ENCODE measurements around the gene SH3BP5. TPM values are rescaled to one million over a fixed set of nuclear protein-coding genes. Genes with fewer than 3 reads are reported as not detected.

The SH3BP5 gene
- total RNA-seq, 1 experiment from 2014 or later, result 13.9 TPM

DNA sequence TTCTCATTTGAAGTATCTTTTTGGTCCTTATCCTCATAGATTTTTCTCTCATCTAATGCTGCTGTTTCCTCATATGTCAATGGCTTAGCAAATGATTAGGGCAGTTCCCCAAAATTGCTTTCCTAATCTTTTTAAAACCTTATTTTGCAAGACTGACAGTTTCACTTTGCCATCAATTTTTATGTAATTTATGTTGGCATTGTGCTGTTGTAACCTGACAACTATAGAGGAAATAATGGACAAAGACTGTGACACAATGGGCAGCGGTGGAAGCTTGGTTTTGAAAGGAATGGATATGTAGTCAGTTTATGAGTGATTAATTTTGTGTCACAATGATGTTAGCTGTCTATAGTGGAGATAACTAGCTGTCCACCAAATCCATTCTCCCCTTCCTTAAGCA is 10.6 kb upstream of the SH3BP5 start:
- POLR2A ChIA-PET, result no interaction called here
- no peak overlapping the region for H3K4me2 ChIP-seq (ENCODE audit: low read length)
- H4K20me1 ChIP-seq (ENCODE audit: insufficient read depth), result no peaks in the 10 kb centered on the region
- no peaks in the 10 kb centered on the region for H3K79me2 ChIP-seq (ENCODE audit: insufficient read depth, low read length)
- TF ChIP-seq ZNF274 (IDR thresholded peaks at IDR 0.05; ENCODE audit: low read depth, low read length) (no peak), JUND (IDR thresholded peaks at IDR 0.05) (no peak), ELF1 (IDR thresholded peaks at IDR 0.05; ENCODE audit: borderline replicate concordance, low read depth) (no peak), EGR1 (IDR thresholded peaks at IDR 0.05; ENCODE audit: low read depth) (no peak), FOSL1 (IDR thresholded peaks at IDR 0.05; ENCODE audit: low read depth) (no peak), YY1 (IDR thresholded peaks at IDR 0.05; ENCODE audit: extremely low read depth, insufficient replicate concordance, low read depth, low read length) (no peak), POLR2AphosphoS5 (IDR thresholded peaks at IDR 0.05; ENCODE audit: low read depth, low read length) (no peak), POLR2A (IDR thresholded peaks at IDR 0.05; ENCODE audit: borderline replicate concordance, extremely low read depth, insufficient read depth, insufficient read length) (no peak), TCF7L2 (IDR thresholded peaks at IDR 0.05; ENCODE audit: borderline replicate concordance, extremely low read depth, insufficient read depth, insufficient read length) (no peak), ZFX (IDR thresholded peaks at IDR 0.05) (no peak), RAD21 (IDR thresholded peaks at IDR 0.05; ENCODE audit: low read depth) (no peak), EZH2phosphoT487 (IDR thresholded peaks at IDR 0.05; ENCODE audit: borderline replicate concordance) (no peak), SP1 (IDR thresholded peaks at IDR 0.05; ENCODE audit: low read depth) (no peak), CBX3 (IDR thresholded peaks at IDR 0.05; ENCODE audit: low read depth) (no peak), CEBPB (IDR thresholded peaks at IDR 0.05; ENCODE audit: low read depth) (no peak)
- TF ChIP-seq, protein P1, sequence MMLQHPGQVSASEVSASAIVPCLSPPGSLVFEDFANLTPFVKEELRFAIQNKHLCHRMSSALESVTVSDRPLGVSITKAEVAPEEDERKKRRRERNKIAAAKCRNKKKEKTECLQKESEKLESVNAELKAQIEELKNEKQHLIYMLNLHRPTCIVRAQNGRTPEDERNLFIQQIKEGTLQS (IDR thresholded peaks at IDR 0.05), result no peak
- TF ChIP-seq, protein P2, sequence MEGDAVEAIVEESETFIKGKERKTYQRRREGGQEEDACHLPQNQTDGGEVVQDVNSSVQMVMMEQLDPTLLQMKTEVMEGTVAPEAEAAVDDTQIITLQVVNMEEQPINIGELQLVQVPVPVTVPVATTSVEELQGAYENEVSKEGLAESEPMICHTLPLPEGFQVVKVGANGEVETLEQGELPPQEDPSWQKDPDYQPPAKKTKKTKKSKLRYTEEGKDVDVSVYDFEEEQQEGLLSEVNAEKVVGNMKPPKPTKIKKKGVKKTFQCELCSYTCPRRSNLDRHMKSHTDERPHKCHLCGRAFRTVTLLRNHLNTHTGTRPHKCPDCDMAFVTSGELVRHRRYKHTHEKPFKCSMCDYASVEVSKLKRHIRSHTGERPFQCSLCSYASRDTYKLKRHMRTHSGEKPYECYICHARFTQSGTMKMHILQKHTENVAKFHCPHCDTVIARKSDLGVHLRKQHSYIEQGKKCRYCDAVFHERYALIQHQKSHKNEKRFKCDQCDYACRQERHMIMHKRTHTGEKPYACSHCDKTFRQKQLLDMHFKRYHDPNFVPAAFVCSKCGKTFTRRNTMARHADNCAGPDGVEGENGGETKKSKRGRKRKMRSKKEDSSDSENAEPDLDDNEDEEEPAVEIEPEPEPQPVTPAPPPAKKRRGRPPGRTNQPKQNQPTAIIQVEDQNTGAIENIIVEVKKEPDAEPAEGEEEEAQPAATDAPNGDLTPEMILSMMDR (IDR thresholded peaks at IDR 0.05 in 2 of 3, conservative IDR thresholded peaks at IDR 0.05 in 1 of 3; ENCODE audit: borderline replicate concordance in 1 of 3, insufficient read depth in 1 of 3, low read depth in 2 of 3, low read length in 2 of 3), result no peak
- TF ChIP-seq, protein P3, sequence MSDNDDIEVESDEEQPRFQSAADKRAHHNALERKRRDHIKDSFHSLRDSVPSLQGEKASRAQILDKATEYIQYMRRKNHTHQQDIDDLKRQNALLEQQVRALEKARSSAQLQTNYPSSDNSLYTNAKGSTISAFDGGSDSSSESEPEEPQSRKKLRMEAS (IDR thresholded peaks at IDR 0.05), result no peak
- no peak overlapping the region for H3K27ac ChIP-seq (ENCODE audit: low read depth, low read length)
- no peaks in the 10 kb centered on the region for H3K36me3 ChIP-seq (ENCODE audit: control insufficient read depth in 1 of 2, insufficient read depth in 2 of 2, low read length in 2 of 2)
- CTCF ChIA-PET, result no interaction called here
- RAD21 ChIA-PET (ENCODE audit: low non-redundant PET in 1 of 2, low total read pairs in 2 of 2, uncharacterized antibody in 2 of 2, unreplicated experiment in 2 of 2), result no interaction called here
- H2AFZ ChIP-seq (ENCODE audit: low read depth, low read length, poor library complexity, severe bottlenecking), result no peak overlapping the region
- intact Hi-C loops (cut with micrococcal nuclease), result no loop called here
- H3K9me3 ChIP-seq (ENCODE audit: control insufficient read depth in 1 of 2, insufficient read depth in 1 of 2, low read depth in 1 of 2, low read length in 2 of 2), result no peaks in the 10 kb centered on the region
- no TSS peak for BruUV-seq (replicated peaks)
- no peaks in the 10 kb centered on the region for H3K9me2 ChIP-seq (ENCODE audit: insufficient read depth)
- H3K27me3 ChIP-seq (ENCODE audit: insufficient read depth, low read length), result no peaks in the 10 kb centered on the region
- no peak overlapping the region for H3K9ac ChIP-seq (ENCODE audit: low read length)
- H3K4me3 ChIP-seq (replicated peaks in 1 of 2; ENCODE audit: low read depth in 1 of 2, low read length in 2 of 2), result no peak overlapping the region
- ATAC-seq, result no peak
- H3K4me1 ChIP-seq (ENCODE audit: control insufficient read depth in 1 of 2, insufficient read depth in 2 of 2, low read length in 2 of 2), result peaks cover 3 to 12% of the 10 kb centered on the region in 2 experiments; a peak in 3 of 4 replicates
- no peak for DNase-seq (ENCODE audit: low read depth, low spot score)
